ENCODE measurements around the gene DNAH6. TPM values are rescaled to one million over a fixed set of nuclear protein-coding genes. Genes with fewer than 3 reads are reported as not detected.
"Not testable (repeated sequence)": the region's sequence is repeated elsewhere in the genome, so short reads cannot be mapped to it uniquely, and the experiment has no call there.

DNAH6 gene
- total RNA-seq, 2 donors from 2014 or later, result 0.20 to 2.6 TPM

GRCh38 chr2:84731185-84731584, 214.9 kb downstream of the DNAH6 start:
- H3K27ac Mint-ChIP-seq, result no peak overlapping the region
- ATAC-seq, result no peak
- peaks cover 4 to 15% of the 10 kb centered on the region in 2 donors for H3K9me3 Mint-ChIP-seq
- peaks cover 0 to 19% of the 10 kb centered on the region in 2 donors for H3K36me3 Mint-ChIP-seq
- no peak for DNase-seq (ENCODE audit: low spot score in 2 of 2)

- H3K36me3 Mint-ChIP-seq, result peaks cover 7 to 24% of the 10 kb centered on the region in 2 donors
- ATAC-seq (no peak), DNase-seq (ENCODE audit: low spot score in 2 of 2) (no peak)
- no peak overlapping the region for H3K27ac Mint-ChIP-seq
- peaks cover 4 to 25% of the 10 kb centered on the region in 2 donors for H3K9me3 Mint-ChIP-seq
Observed at GRCh38 chr2:84732897-84733778, 216.8 kb downstream of the DNAH6 start.

GRCh38 chr2:84735389-84735788, 219.1 kb downstream of the DNAH6 start:
- DNase-seq (ENCODE audit: low spot score in 2 of 2) (no peak), ATAC-seq (no peak)
- Mint-ChIP-seq H3K9me3 (peaks cover 4 to 20% of the 10 kb centered on the region in 2 donors), H3K27ac (no peak overlapping the region), H3K36me3 (peaks cover 16 to 27% of the 10 kb centered on the region in 2 donors)

GRCh38 chr2:84741182-84741822, 225.0 kb downstream of the DNAH6 start:
- Mint-ChIP-seq H3K27ac (no peak overlapping the region), H3K36me3 (peaks cover 16 to 27% of the 10 kb centered on the region in 2 donors), H3K9me3 (peaks cover 4 to 28% of the 10 kb centered on the region in 2 donors)
- ATAC-seq, result peak; percentile 84 to 99
- peak in 1 of 2 donors; percentile 19 for DNase-seq (ENCODE audit: low spot score in 2 of 2)

GRCh38 chr2:84748341-84748740, 232.0 kb downstream of the DNAH6 start:
- Mint-ChIP-seq H3K36me3 (peaks cover 6 to 7% of the 10 kb centered on the region in 2 donors), H3K9me3 (peaks cover 11 to 20% of the 10 kb centered on the region in 2 donors), H3K27ac (no peak overlapping the region)
- ATAC-seq, result no peak
- DNase-seq (ENCODE audit: low spot score in 2 of 2), result no peak

GRCh38 chr2:84749442-84749841, 233.1 kb downstream of the DNAH6 start:
- peaks cover 11 to 20% of the 10 kb centered on the region in 2 donors for H3K9me3 Mint-ChIP-seq

GRCh38 chr2:84755096-84755495, 238.8 kb downstream of the DNAH6 start:
- ATAC-seq, result no peak
- Mint-ChIP-seq H3K9me3 (peaks cover 0 to 5% of the 10 kb centered on the region in 2 donors), H3K27ac (no peak overlapping the region), H3K36me3 (no peaks in the 10 kb centered on the region)
- no peak for DNase-seq (ENCODE audit: low spot score in 2 of 2)

More at GRCh38 chr2:84749442-84749841, 233.1 kb downstream of the DNAH6 start:
- Mint-ChIP-seq H3K36me3 (peaks cover 6 to 7% of the 10 kb centered on the region in 2 donors), H3K27ac (no peak overlapping the region)
- ATAC-seq, result no peak
- no peak for DNase-seq (ENCODE audit: low spot score in 2 of 2)

GRCh38 chr2:84757648-84758047, 241.3 kb downstream of the DNAH6 start:
- ATAC-seq, result no peak
- H3K9me3 Mint-ChIP-seq, result peaks cover 0 to 8% of the 10 kb centered on the region in 2 donors
- no peaks in the 10 kb centered on the region for H3K36me3 Mint-ChIP-seq
- no peak overlapping the region for H3K27ac Mint-ChIP-seq
- no peak for DNase-seq (ENCODE audit: low spot score in 2 of 2)

GRCh38 chr2:84766791-84767190, 250.5 kb downstream of the DNAH6 start:
- Mint-ChIP-seq H3K36me3 (peaks cover 15 to 20% of the 10 kb centered on the region in 2 donors), H3K9me3 (peaks cover 11 to 24% of the 10 kb centered on the region in 2 donors), H3K27ac (no peak overlapping the region)
- ATAC-seq (no peak), DNase-seq (ENCODE audit: low spot score in 2 of 2) (no peak)

- DNase-seq (ENCODE audit: low spot score in 2 of 2) (no peak), ATAC-seq (no peak)
- Mint-ChIP-seq H3K36me3 (peaks cover 20 to 24% of the 10 kb centered on the region in 2 donors), H3K9me3 (peaks cover 17 to 24% of the 10 kb centered on the region in 2 donors), H3K27ac (no peak overlapping the region)
Observed at GRCh38 chr2:84768840-84769239, 252.5 kb downstream of the DNAH6 start.

- Mint-ChIP-seq H3K27ac (peak overlapping the region in 1 of 2 donors; percentile 9), H3K36me3 (peaks cover 30 to 32% of the 10 kb centered on the region in 2 donors), H3K9me3 (peaks cover 24 to 34% of the 10 kb centered on the region in 2 donors)
- no peak for ATAC-seq
- no peak for DNase-seq (ENCODE audit: low spot score in 2 of 2)
Observed at GRCh38 chr2:84770280-84770679, 254.0 kb downstream of the DNAH6 start.

GRCh38 chr2:84771251-84771650, 255.0 kb downstream of the DNAH6 start:
- DNase-seq (ENCODE audit: low spot score in 2 of 2), result no peak
- H3K27ac Mint-ChIP-seq, result no peak overlapping the region
- peaks cover 24 to 41% of the 10 kb centered on the region in 2 donors for H3K9me3 Mint-ChIP-seq
- peaks cover 30 to 40% of the 10 kb centered on the region in 2 donors for H3K36me3 Mint-ChIP-seq
- ATAC-seq, result no peak

- not testable (repeated sequence) for H3K27ac Mint-ChIP-seq; ATAC-seq; DNase-seq (ENCODE audit: low spot score in 2 of 2)
- H3K36me3 Mint-ChIP-seq, result peaks cover 30 to 58% of the 10 kb centered on the region in 2 donors
- H3K9me3 Mint-ChIP-seq, result peaks cover 32 to 42% of the 10 kb centered on the region in 2 donors
Observed at GRCh38 chr2:84773562-84773961, 257.3 kb downstream of the DNAH6 start.

- Mint-ChIP-seq H3K9me3 (peaks cover 36 to 38% of the 10 kb centered on the region in 2 donors), H3K36me3 (peaks cover 20 to 62% of the 10 kb centered on the region in 2 donors), H3K27ac (no peak overlapping the region)
- no peak for ATAC-seq
- DNase-seq (ENCODE audit: low spot score in 2 of 2), result no peak
Observed at GRCh38 chr2:84776011-84776410, 259.7 kb downstream of the DNAH6 start.

GRCh38 chr2:84778911-84779690, 262.8 kb downstream of the DNAH6 start:
- Mint-ChIP-seq H3K9me3 (peaks cover 25 to 39% of the 10 kb centered on the region in 2 donors), H3K36me3 (peaks cover 4 to 58% of the 10 kb centered on the region in 2 donors), H3K27ac (peak overlapping the region in 1 of 2 donors; percentile 46)
- ATAC-seq (no peak), DNase-seq (ENCODE audit: low spot score in 2 of 2) (no peak)

GRCh38 chr2:84779781-84780180, 263.5 kb downstream of the DNAH6 start:
- peak overlapping the region in 1 of 2 donors; percentile 46 for H3K27ac Mint-ChIP-seq
- peaks cover 22 to 36% of the 10 kb centered on the region in 2 donors for H3K9me3 Mint-ChIP-seq
- DNase-seq (ENCODE audit: low spot score in 2 of 2) (no peak), ATAC-seq (peak in 1 of 2 donors; percentile 23)
- H3K36me3 Mint-ChIP-seq, result peaks cover 0 to 53% of the 10 kb centered on the region in 2 donors

All from activated naive CD4-positive, alpha-beta T cell treated with anti-CD3 and anti-CD28 coated beads, Interleukin-2, amount 50 U/mL, for 72 hours (primary cell).